Transverse colon (tissue), 4 donors: ENCODE data around the gene NBPF19. TPM values are rescaled to one million over a fixed set of nuclear protein-coding genes. Genes with fewer than 3 reads are reported as not detected.
"Not testable (repeated sequence)": the region's sequence is repeated elsewhere in the genome, so short reads cannot be mapped to it uniquely, and the experiment has no call there.

Experiments used
- DNase-seq: peaks from one replicate; pipeline ENCODE4 v3.0.0-alpha.2; 2019
- H3K27ac ChIP-seq, 4 donors: fragments of 200-600 bp; sonication (generic); 2 replicates each; pipeline ENCODE4 v1.5.1; 2016 to 2018; ENCODE audit warnings: inconsistent platforms in 4 of 4
- H3K27me3 ChIP-seq: fragments of 200-600 bp; sonication (generic); 2 replicates; pipeline ENCODE4 v1.5.1; 2017; ENCODE audit warnings: inconsistent platforms
- H3K36me3 ChIP-seq, 4 donors: fragments of 200-600 bp; sonication (generic); 2 replicates each; pipeline ENCODE4 v1.5.1; 2017 to 2019; ENCODE audit warnings: inconsistent platforms in 4 of 4
- H3K4me1 ChIP-seq, 4 donors: fragments of 200-600 bp; sonication (generic); 2 replicates each; pipeline ENCODE4 v1.5.1; 2017 to 2020; ENCODE audit warnings: inconsistent platforms in 4 of 4
- H3K4me3 ChIP-seq, 4 donors: fragments of 200-600 bp; sonication (generic); 1 replicate in 1 of 4; 2 replicates in 3 of 4; pipeline versions ENCODE4 v1.5.1 to v1.6.1; 2017 to 2019; ENCODE audit warnings: inconsistent platforms in 4 of 4
- H3K9me3 ChIP-seq, 2 donors: fragments of 200-600 bp; sonication (generic); 2 replicates each; pipeline ENCODE4 v1.5.1; 2017 to 2019; ENCODE audit warnings: inconsistent platforms in 2 of 2
- WGBS, 2 donors: methylation state at CpG; one replicate each; pipeline ENCODE4 v1.1.5; 2018; ENCODE audit warnings: low coverage in 1 of 2; 5-methylcytosine and 5-hydroxymethylcytosine counted together
- in situ Hi-C, 4 donors: fragments of 200-750 bp; cut with MboI; loops; one replicate each; pipeline versions ENCODE4 v1.15.0 to v1.15.1; 2017; ENCODE audit warnings: low sequenced_read_pairs in 3 of 4, low pct_ligation_motif_present in 1 of 4, low pct_unique_long_range_greater_than_20kb in 1 of 4
- intact Hi-C: fragments of 100-400 bp; cut with DNase I; formaldehyde crosslinking; loops from one replicate; pipeline ENCODE4 v1.15.1; 2023; ENCODE audit warnings: low total_unique reads
- total RNA-seq, 4 donors: library from RNA; depleted of rRNA; stranded (reverse); fragments of >200 nt; gene quantifications; one replicate each; pipeline ENCODE4 v1.1.0, GENCODE V29; 2016

The NBPF19 gene
- total RNA-seq, 4 donors from 2014 or later, result 12.7 to 24.1 (median 19.1) TPM

DNA sequence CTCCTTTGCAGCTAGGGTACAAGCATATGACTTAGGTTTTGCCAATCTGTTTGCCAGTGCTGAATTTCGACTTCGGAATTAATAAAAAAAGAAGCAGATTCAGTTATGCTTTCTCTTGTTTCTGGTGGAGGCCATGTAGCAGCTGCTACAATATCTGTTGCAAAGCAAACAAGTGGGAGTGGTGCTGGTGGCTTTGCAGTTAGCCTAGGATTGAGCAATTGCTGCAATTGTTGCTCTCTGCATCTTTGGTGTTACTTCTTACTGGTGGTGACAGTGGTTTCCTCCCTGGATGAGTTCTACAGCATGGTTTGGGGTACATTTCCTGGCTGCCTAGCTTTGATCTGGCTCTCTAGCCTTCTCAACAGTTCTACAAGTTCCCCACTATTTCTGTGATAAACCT, 110.7 kb downstream of the NBPF19 start:
- H3K4me3 ChIP-seq, H3K9me3 ChIP-seq, H3K36me3 ChIP-seq, in situ Hi-C loops, intact Hi-C loops, H3K27ac ChIP-seq, H3K4me1 ChIP-seq, H3K27me3 ChIP-seq: not testable (repeated sequence)
- peak; percentile 46 for DNase-seq
- 35% methylated on average over 2 of the region's 2 CpGs; no CpG with 5 or more reads in 1 of the 2 donors for WGBS, 2 donors

Other genes with a start within 250 kb of the NBPF19 start
- not detected for gene PPIAL4C, start 108.8 kb downstream of the NBPF19 start, total RNA-seq